ENCODE data around the gene NME7. TPM values are rescaled to one million over a fixed set of nuclear protein-coding genes. Genes with fewer than 3 reads are reported as not detected.

The NME7 gene
- total RNA-seq, 1 experiment from 2014 or later, result 30.3 TPM

GRCh38 chr1:169090308-169090899 is 277.2 kb downstream of the NME7 start:
- no peaks in the 10 kb centered on the region for H3K9me3 ChIP-seq (ENCODE audit: control insufficient read depth, insufficient read depth, low read depth, low read length)
- POLR2A ChIA-PET, result no interaction called here
- H3K4me1 ChIP-seq (ENCODE audit: control insufficient read depth, insufficient read depth, low read length), result no peaks in the 10 kb centered on the region
- H3K4me3 ChIP-seq (ENCODE audit: low read depth in 2 of 2, low read length in 2 of 2), result no peak overlapping the region
- intact Hi-C loops (cut with micrococcal nuclease; ENCODE audit: unreplicated experiment) (no loop called here), in situ Hi-C loops (cut with HindIII; ENCODE audit: low pct_unique_long_range_greater_than_20kb, low sequenced_read_pairs) (no loop called here)
- DNase-seq (ENCODE audit: low read depth, low spot score), result no peak
- no peak overlapping the region for H3K27ac ChIP-seq (ENCODE audit: low read length)
- no peaks in the 10 kb centered on the region for H3K27me3 ChIP-seq (ENCODE audit: control insufficient read depth, insufficient read depth, low read length)
- CTCF ChIA-PET, result no interaction called here
- BruUV-seq (replicated peaks), result no TSS peak
- TF ChIP-seq, protein P1, sequence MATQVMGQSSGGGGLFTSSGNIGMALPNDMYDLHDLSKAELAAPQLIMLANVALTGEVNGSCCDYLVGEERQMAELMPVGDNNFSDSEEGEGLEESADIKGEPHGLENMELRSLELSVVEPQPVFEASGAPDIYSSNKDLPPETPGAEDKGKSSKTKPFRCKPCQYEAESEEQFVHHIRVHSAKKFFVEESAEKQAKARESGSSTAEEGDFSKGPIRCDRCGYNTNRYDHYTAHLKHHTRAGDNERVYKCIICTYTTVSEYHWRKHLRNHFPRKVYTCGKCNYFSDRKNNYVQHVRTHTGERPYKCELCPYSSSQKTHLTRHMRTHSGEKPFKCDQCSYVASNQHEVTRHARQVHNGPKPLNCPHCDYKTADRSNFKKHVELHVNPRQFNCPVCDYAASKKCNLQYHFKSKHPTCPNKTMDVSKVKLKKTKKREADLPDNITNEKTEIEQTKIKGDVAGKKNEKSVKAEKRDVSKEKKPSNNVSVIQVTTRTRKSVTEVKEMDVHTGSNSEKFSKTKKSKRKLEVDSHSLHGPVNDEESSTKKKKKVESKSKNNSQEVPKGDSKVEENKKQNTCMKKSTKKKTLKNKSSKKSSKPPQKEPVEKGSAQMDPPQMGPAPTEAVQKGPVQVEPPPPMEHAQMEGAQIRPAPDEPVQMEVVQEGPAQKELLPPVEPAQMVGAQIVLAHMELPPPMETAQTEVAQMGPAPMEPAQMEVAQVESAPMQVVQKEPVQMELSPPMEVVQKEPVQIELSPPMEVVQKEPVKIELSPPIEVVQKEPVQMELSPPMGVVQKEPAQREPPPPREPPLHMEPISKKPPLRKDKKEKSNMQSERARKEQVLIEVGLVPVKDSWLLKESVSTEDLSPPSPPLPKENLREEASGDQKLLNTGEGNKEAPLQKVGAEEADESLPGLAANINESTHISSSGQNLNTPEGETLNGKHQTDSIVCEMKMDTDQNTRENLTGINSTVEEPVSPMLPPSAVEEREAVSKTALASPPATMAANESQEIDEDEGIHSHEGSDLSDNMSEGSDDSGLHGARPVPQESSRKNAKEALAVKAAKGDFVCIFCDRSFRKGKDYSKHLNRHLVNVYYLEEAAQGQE (IDR thresholded peaks at IDR 0.05; ENCODE audit: insufficient read depth in 1 of 2, low read depth in 2 of 2, low read length in 1 of 2), result no peak
- no peak for TF ChIP-seq CTCF (IDR thresholded peaks at IDR 0.05)
- TF ChIP-seq POLR2AphosphoS5 (IDR thresholded peaks at IDR 0.05; ENCODE audit: low read depth, low read length), result no peak
- no peak for TF ChIP-seq TCF7L2 (IDR thresholded peaks at IDR 0.05; ENCODE audit: low read depth, low read length)
- TF ChIP-seq SIN3A (IDR thresholded peaks at IDR 0.05; ENCODE audit: borderline replicate concordance, insufficient read depth, low read depth, low read length), result no peak
- no peak for ATAC-seq
- no peaks in the 10 kb centered on the region for H3K36me3 ChIP-seq (ENCODE audit: control insufficient read depth, insufficient read depth, low read length)

GRCh38 chr1:169089776-169090175 is 277.8 kb downstream of the NME7 start:
- in situ Hi-C loops (cut with HindIII; ENCODE audit: low pct_unique_long_range_greater_than_20kb, low sequenced_read_pairs), result no loop called here
- TF ChIP-seq TCF7L2 (IDR thresholded peaks at IDR 0.05; ENCODE audit: low read depth, low read length) (no peak), SIN3A (IDR thresholded peaks at IDR 0.05; ENCODE audit: borderline replicate concordance, insufficient read depth, low read depth, low read length) (no peak), POLR2AphosphoS5 (IDR thresholded peaks at IDR 0.05; ENCODE audit: low read depth, low read length) (no peak), CTCF (IDR thresholded peaks at IDR 0.05) (no peak)
- TF ChIP-seq, protein P1 (IDR thresholded peaks at IDR 0.05; ENCODE audit: insufficient read depth in 1 of 2, low read depth in 2 of 2, low read length in 1 of 2), result no peak

More at GRCh38 chr1:169089776-169090175, 277.8 kb downstream of the NME7 start:
- Histone ChIP-seq H3K4me1 (ENCODE audit: control insufficient read depth, insufficient read depth, low read length) (no peaks in the 10 kb centered on the region), H3K27ac (ENCODE audit: low read length) (no peak overlapping the region), H3K27me3 (ENCODE audit: control insufficient read depth, insufficient read depth, low read length) (no peaks in the 10 kb centered on the region), H3K4me3 (ENCODE audit: low read depth in 2 of 2, low read length in 2 of 2) (no peak overlapping the region), H3K36me3 (ENCODE audit: control insufficient read depth, insufficient read depth, low read length) (no peaks in the 10 kb centered on the region), H3K9me3 (ENCODE audit: control insufficient read depth, insufficient read depth, low read depth, low read length) (no peaks in the 10 kb centered on the region)
- intact Hi-C loops (cut with micrococcal nuclease; ENCODE audit: unreplicated experiment), result no loop called here
- ATAC-seq (no peak), DNase-seq (ENCODE audit: low read depth, low spot score) (no peak)
- no TSS peak for BruUV-seq (replicated peaks)
- POLR2A ChIA-PET, result no interaction called here
- CTCF ChIA-PET, result no interaction called here
